Measurements from ENCODE around the gene DHRS11.

Gene DHRS11

GRCh38 chr17:36632916-36633771 is 41.5 kb downstream of the DHRS11 start:
- no peak for TF ChIP-seq CTCF (IDR thresholded peaks at IDR 0.05; ENCODE audit: low read depth, low read length, missing control alignments)
- in situ Hi-C loops (cut with HindIII; ENCODE audit: low sequenced_read_pairs), result loop anchor here (25.0 kb wide), 1 partner anchor 429 kb away; no protein-coding TSS in a partner anchor
- no peak for DNase-seq (ENCODE audit: low read depth)
- H3K4me3 ChIP-seq (ENCODE audit: low read depth, low read length), result no peak overlapping the region

- in situ Hi-C loops (cut with HindIII; ENCODE audit: low sequenced_read_pairs), result loop anchor here (25.0 kb wide), 1 partner anchor 422 kb away; no protein-coding TSS in a partner anchor
Measured at GRCh38 chr17:36640346-36640745, 48.7 kb downstream of the DHRS11 start.

GRCh38 chr17:36640836-36641235 is 49.2 kb downstream of the DHRS11 start:
- TF ChIP-seq CTCF (IDR thresholded peaks at IDR 0.05; ENCODE audit: low read depth, low read length, missing control alignments), result no peak
- in situ Hi-C loops (cut with HindIII; ENCODE audit: low sequenced_read_pairs), result loop anchor here (25.0 kb wide), 1 partner anchor 421 kb away; no protein-coding TSS in a partner anchor
- H3K4me3 ChIP-seq (ENCODE audit: low read depth, low read length), result no peak overlapping the region
- DNase-seq (ENCODE audit: low read depth), result no peak

More at GRCh38 chr17:36640346-36640745, 48.7 kb downstream of the DHRS11 start:
- H3K4me3 ChIP-seq (ENCODE audit: low read depth, low read length), result no peak overlapping the region
- no peak for DNase-seq (ENCODE audit: low read depth)
- TF ChIP-seq CTCF (IDR thresholded peaks at IDR 0.05; ENCODE audit: low read depth, low read length, missing control alignments), result no peak

GRCh38 chr17:36641331-36641876 is 49.7 kb downstream of the DHRS11 start:
- TF ChIP-seq CTCF (IDR thresholded peaks at IDR 0.05; ENCODE audit: low read depth, low read length, missing control alignments), result no peak
- H3K4me3 ChIP-seq (ENCODE audit: low read depth, low read length), result peak overlapping the region; percentile 28
- in situ Hi-C loops (cut with HindIII; ENCODE audit: low sequenced_read_pairs), result loop anchor here (25.0 kb wide), 1 partner anchor 421 kb away; no protein-coding TSS in a partner anchor
- DNase-seq (ENCODE audit: low read depth), result no peak

DNA sequence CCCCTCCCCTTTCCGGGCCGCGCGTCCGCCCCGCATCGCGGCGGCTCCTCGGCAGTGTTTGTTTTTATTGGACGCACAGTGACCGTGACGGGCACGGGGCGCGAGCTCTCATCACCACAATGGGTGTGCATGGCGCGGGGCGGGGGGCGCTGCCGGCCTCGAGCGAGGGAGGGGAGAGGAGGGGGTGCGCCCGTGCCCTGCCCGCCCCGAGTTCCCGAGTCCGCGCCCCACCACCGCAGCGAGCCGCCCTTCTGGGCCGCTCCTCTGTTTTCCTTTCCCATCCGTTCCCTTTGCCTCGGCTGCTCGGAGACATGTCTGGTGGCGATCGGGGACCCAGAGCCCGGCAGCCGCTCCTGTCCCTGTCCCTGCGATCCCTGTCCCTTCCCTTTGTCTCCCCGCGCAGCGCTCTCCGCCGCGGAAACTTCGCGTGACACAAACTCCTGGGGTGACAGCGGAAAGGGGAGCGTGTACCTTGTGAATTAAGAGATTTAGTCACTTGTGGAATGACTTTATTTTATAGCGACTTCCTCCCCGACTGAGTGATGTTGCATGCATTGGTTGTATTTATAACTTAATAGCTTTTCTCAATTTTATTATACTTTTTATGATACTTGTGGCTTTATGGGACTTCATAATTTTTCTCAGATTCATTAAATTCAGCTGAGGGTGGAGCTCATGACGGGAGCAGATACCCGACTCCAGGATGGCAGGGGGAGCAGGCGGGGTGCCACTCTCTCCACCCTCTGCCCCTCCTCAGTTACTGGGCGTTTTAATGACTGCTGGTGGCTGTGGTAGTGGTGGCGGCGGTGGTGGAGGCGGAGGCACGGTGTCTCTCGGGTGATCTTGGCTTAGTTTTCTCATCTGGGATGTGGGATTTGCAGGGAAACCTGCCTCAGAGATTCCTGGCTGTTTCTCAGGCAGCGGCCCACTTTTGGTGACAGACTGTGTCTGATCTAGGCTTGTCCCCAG is 50.5 kb downstream of the DHRS11 start:
- DNase-seq (ENCODE audit: low read depth), result no peak
- TF ChIP-seq CTCF (IDR thresholded peaks at IDR 0.05; ENCODE audit: low read depth, low read length, missing control alignments), result no peak
- peak overlapping the region; percentile 28 for H3K4me3 ChIP-seq (ENCODE audit: low read depth, low read length)
- in situ Hi-C loops (cut with HindIII; ENCODE audit: low sequenced_read_pairs), result loop anchor here (25.0 kb wide), 1 partner anchor 420 kb away; no protein-coding TSS in a partner anchor
